Smooth muscle cell (in vitro differentiated cells): ENCODE results near the gene SERPINB6. TPM values are rescaled to one million over a fixed set of nuclear protein-coding genes. Genes with fewer than 3 reads are reported as not detected.
A peak's percentile ranks its signal among the peaks of the same experiment; 100 is the strongest.

Source experiments
- DNase-seq: peaks from one replicate; lab custom pipeline; 2025; ENCODE audit not compliant: unreplicated experiment; lab: John Stamatoyannopoulos, UW
- H2AFZ ChIP-seq: fragments of 200-600 bp; sonication (generic); 2 replicates; pipeline ENCODE4 v1.6.0; 2016; ENCODE audit warnings: antibody characterized with exemption, low read depth, mild to moderate bottlenecking
- H3F3A ChIP-seq: fragments of 200-600 bp; sonication (generic); 2 replicates; pipeline ENCODE4 v1.6.0; 2017; ENCODE audit warnings: antibody characterized with exemption, low read depth
- H3K27ac ChIP-seq: fragments of 200-600 bp; sonication (generic); 2 replicates; pipeline ENCODE4 v1.5.1; 2016; ENCODE audit warnings: low read depth, mild to moderate bottlenecking
- H3K27me3 ChIP-seq: fragments of 200-600 bp; sonication (generic); 2 replicates; pipeline ENCODE4 v1.6.1; 2016; ENCODE audit warnings: low read depth, mild to moderate bottlenecking
- H3K36me3 ChIP-seq: fragments of 200-600 bp; sonication (generic); 2 replicates; pipeline ENCODE4 v1.5.1; 2016; ENCODE audit warnings: low read depth
- H3K4me1 ChIP-seq: fragments of 200-600 bp; sonication (generic); 2 replicates; pipeline ENCODE4 v1.5.1; 2016; ENCODE audit warnings: low read depth
- H3K4me2 ChIP-seq: fragments of 200-600 bp; sonication (generic); 2 replicates; pipeline ENCODE4 v1.6.0; 2016; ENCODE audit warnings: mild to moderate bottlenecking
- H3K4me3 ChIP-seq: fragments of 200-600 bp; sonication (generic); 2 replicates; pipeline ENCODE4 v1.5.1; 2016; ENCODE audit warnings: mild to moderate bottlenecking
- H3K79me2 ChIP-seq: fragments of 200-600 bp; sonication (generic); 2 replicates; pipeline ENCODE4 v1.6.0; 2016; ENCODE audit warnings: low read depth, mild to moderate bottlenecking
- H3K9ac ChIP-seq: fragments of 200-600 bp; sonication (generic); 2 replicates; pipeline ENCODE4 v1.6.0; 2016; ENCODE audit warnings: low read depth
- H3K9me3 ChIP-seq: fragments of 200-600 bp; sonication (generic); replicated peaks from 2 replicates; pipeline ENCODE4 v1.5.1; 2016; ENCODE audit warnings: low read depth
- H4K20me1 ChIP-seq: fragments of 200-600 bp; sonication (generic); 2 replicates; pipeline ENCODE4 v1.6.0; 2016; ENCODE audit warnings: low read depth
- CTCF ChIP-seq: fragments of 200-600 bp; sonication (generic); IDR thresholded peaks from 2 replicates; pipeline ENCODE4 v1.5.1; 2017; ENCODE audit warnings: borderline replicate concordance, mild to moderate bottlenecking, antibody characterized with exemption; ENCODE audit not compliant: insufficient read depth, poor library complexity, severe bottlenecking
- WGBS: methylation state at CpG from one replicate; pipeline ENCODE4 v1.1.7; 2016; ENCODE audit warnings: low lambda C conversion rate; 5-methylcytosine and 5-hydroxymethylcytosine counted together
- polyA plus RNA-seq: library from polyadenylated mRNA; unstranded; fragments of >200 nt; fragmentation: Nextera tagmentation; extraction: Ambion mirVana; gene quantifications from 2 replicates; pipeline ENCODE4 v1.2.1, GENCODE V29; 2016
- total RNA-seq: library from RNA; depleted of rRNA; stranded (reverse); fragments of >200 nt; gene quantifications from 2 replicates; pipeline ENCODE4 v1.2.3, GENCODE V29; 2014

The SERPINB6 gene
- total and polyA plus RNA-seq, 2 experiments from 2014 or later: 67.8 to 118 TPM

- H3F3A ChIP-seq: peaks cover 4% of the 10 kb centered on the region
- H2AFZ ChIP-seq: peak overlapping the region; percentile 2
- peak; percentile 99 for TF ChIP-seq CTCF
- no peaks in the 10 kb centered on the region for H3K79me2 ChIP-seq
- 13% methylated on average over 26 of the region's 27 CpGs for WGBS
- H3K27ac ChIP-seq: peak overlapping the region; percentile 22
- no peaks in the 10 kb centered on the region for H3K4me1 ChIP-seq
- peaks cover 4% of the 10 kb centered on the region for H3K36me3 ChIP-seq
- H3K9ac ChIP-seq: no peak overlapping the region
- H3K9me3 ChIP-seq: no peaks in the 10 kb centered on the region
- peak; percentile 79 for DNase-seq
- H3K27me3 ChIP-seq: no peaks in the 10 kb centered on the region
- H3K4me2 ChIP-seq: peak overlapping the region; percentile 2
- no peak overlapping the region for H3K4me3 ChIP-seq
- H4K20me1 ChIP-seq: no peaks in the 10 kb centered on the region
These were observed 18.7 kb downstream of the SERPINB6 start for GRCh38 chr6:2952557-2953095.

- WGBS: 93% methylated on average over 7 of the region's 8 CpGs
- no peak overlapping the region for H3K9ac ChIP-seq
- peaks cover 4% of the 10 kb centered on the region for H3K36me3 ChIP-seq
- H3K79me2 ChIP-seq: no peaks in the 10 kb centered on the region
- DNase-seq: no peak
- H4K20me1 ChIP-seq: no peaks in the 10 kb centered on the region
- no peak for TF ChIP-seq CTCF
- no peaks in the 10 kb centered on the region for H3K27me3 ChIP-seq
- H2AFZ ChIP-seq: no peak overlapping the region
- no peak overlapping the region for H3K27ac ChIP-seq
- peaks cover 4% of the 10 kb centered on the region for H3F3A ChIP-seq
- no peak overlapping the region for H3K4me3 ChIP-seq
- H3K9me3 ChIP-seq: no peaks in the 10 kb centered on the region
- H3K4me2 ChIP-seq: no peak overlapping the region
- H3K4me1 ChIP-seq: no peaks in the 10 kb centered on the region
These were observed 19.6 kb downstream of the SERPINB6 start for GRCh38 chr6:2951728-2952127.

GRCh38 chr6:2950713-2951112 lies 20.7 kb downstream of the SERPINB6 start:
- H3K9ac ChIP-seq: no peak overlapping the region
- no peaks in the 10 kb centered on the region for H3K9me3 ChIP-seq
- H4K20me1 ChIP-seq: no peaks in the 10 kb centered on the region
- 92% methylated on average over 12 of the region's 12 CpGs for WGBS
- H3K4me1 ChIP-seq: no peaks in the 10 kb centered on the region
- no peak for DNase-seq
- TF ChIP-seq CTCF: no peak
- no peak overlapping the region for H3K27ac ChIP-seq
- no peak overlapping the region for H3K4me2 ChIP-seq
- peaks cover 4% of the 10 kb centered on the region for H3F3A ChIP-seq
- H3K27me3 ChIP-seq: no peaks in the 10 kb centered on the region
- H3K4me3 ChIP-seq: no peak overlapping the region
- peaks cover 4% of the 10 kb centered on the region for H3K36me3 ChIP-seq
- H2AFZ ChIP-seq: no peak overlapping the region
- H3K79me2 ChIP-seq: no peaks in the 10 kb centered on the region

- no peaks in the 10 kb centered on the region for H3K4me1 ChIP-seq
- H3F3A ChIP-seq: peaks cover 4% of the 10 kb centered on the region
- H3K27me3 ChIP-seq: no peaks in the 10 kb centered on the region
- H4K20me1 ChIP-seq: no peaks in the 10 kb centered on the region
- H3K9ac ChIP-seq: no peak overlapping the region
- H3K4me2 ChIP-seq: no peak overlapping the region
- WGBS: 77% methylated on average over 6 of the region's 6 CpGs
- no peak overlapping the region for H3K27ac ChIP-seq
- no peak for DNase-seq
- H2AFZ ChIP-seq: no peak overlapping the region
- H3K4me3 ChIP-seq: no peak overlapping the region
- H3K36me3 ChIP-seq: peaks cover 4% of the 10 kb centered on the region
- H3K9me3 ChIP-seq: no peaks in the 10 kb centered on the region
- TF ChIP-seq CTCF: no peak
- no peaks in the 10 kb centered on the region for H3K79me2 ChIP-seq
These were observed 21.8 kb downstream of the SERPINB6 start for GRCh38 chr6:2949536-2950083.
